KMS-11 (cell line): Measurements from ENCODE around the gene RXFP1.

ENCODE experiments used
- H2AFZ ChIP-seq: fragments of 200-600 bp; sonication (generic); 2 replicates; pipeline ENCODE4 v1.6.1; 2016; ENCODE audit warnings: antibody characterized with exemption, mixed run types, low read depth
- H3K27ac ChIP-seq: fragments of 200-600 bp; sonication (generic); 2 replicates; pipeline ENCODE4 v1.6.1; 2016; ENCODE audit warnings: mild to moderate bottlenecking, mixed run types
- H3K27me3 ChIP-seq: fragments of 200-600 bp; sonication (generic); 2 replicates; pipeline ENCODE4 v1.6.1; 2017; ENCODE audit warnings: mild to moderate bottlenecking, low read depth, mixed run types, moderate library complexity; ENCODE audit not compliant: insufficient read depth
- H3K36me3 ChIP-seq: fragments of 200-600 bp; sonication (generic); 2 replicates; pipeline ENCODE4 v1.6.1; 2017; ENCODE audit warnings: mild to moderate bottlenecking, mixed run types; ENCODE audit not compliant: insufficient read depth
- H3K4me1 ChIP-seq: fragments of 200-600 bp; sonication (generic); 2 replicates; pipeline ENCODE4 v1.6.1; 2016; ENCODE audit warnings: mild to moderate bottlenecking, low read depth, mixed run types; ENCODE audit not compliant: poor library complexity, severe bottlenecking
- H3K4me2 ChIP-seq: fragments of 200-600 bp; sonication (generic); 2 replicates; pipeline ENCODE4 v1.7.0; 2016; ENCODE audit warnings: mild to moderate bottlenecking, mixed run types
- H3K4me3 ChIP-seq: fragments of 200-600 bp; sonication (generic); IDR thresholded peaks from 2 replicates; pipeline ENCODE4 v1.6.1; 2017; ENCODE audit warnings: low read depth, low read length, mixed read lengths; ENCODE audit not compliant: insufficient read depth
- H3K79me2 ChIP-seq: fragments of 200-600 bp; sonication (generic); 2 replicates; pipeline ENCODE4 v1.6.1; 2016; ENCODE audit warnings: low read depth, mixed run types; ENCODE audit not compliant: insufficient read depth
- H3K9ac ChIP-seq: fragments of 200-600 bp; sonication (generic); 2 replicates; pipeline ENCODE4 v1.6.1; 2016; ENCODE audit warnings: mild to moderate bottlenecking, mixed run types
- H4K20me1 ChIP-seq: fragments of 200-600 bp; sonication (generic); 2 replicates; pipeline ENCODE4 v1.6.1; 2016; ENCODE audit warnings: mild to moderate bottlenecking, mixed run types; ENCODE audit not compliant: insufficient read depth
- CTCF ChIP-seq: fragments of 200-600 bp; sonication (generic); conservative IDR thresholded peaks from 2 replicates; pipeline ENCODE4 v1.6.1; 2017; ENCODE audit warnings: low read depth, mild to moderate bottlenecking, antibody characterized with exemption, low read length, moderate library complexity, mixed read lengths

The RXFP1 gene

GRCh38 chr4:158519226-158519625, 2.5 kb upstream of the RXFP1 start:
- TF ChIP-seq CTCF, result no peak
- Histone ChIP-seq H2AFZ (no peak overlapping the region), H3K27me3 (no peaks in the 10 kb centered on the region), H3K27ac (no peak overlapping the region), H3K4me3 (no peak overlapping the region), H3K9ac (no peak overlapping the region), H3K4me1 (no peaks in the 10 kb centered on the region), H4K20me1 (no peaks in the 10 kb centered on the region), H3K36me3 (no peaks in the 10 kb centered on the region), H3K4me2 (no peak overlapping the region), H3K79me2 (no peaks in the 10 kb centered on the region)

GRCh38 chr4:158523990-158524535, 2.4 kb downstream of the RXFP1 start:
- Histone ChIP-seq H3K27me3 (no peaks in the 10 kb centered on the region), H3K4me1 (no peaks in the 10 kb centered on the region), H2AFZ (no peak overlapping the region), H3K79me2 (no peaks in the 10 kb centered on the region), H3K4me3 (no peak overlapping the region), H4K20me1 (no peaks in the 10 kb centered on the region), H3K9ac (no peak overlapping the region), H3K36me3 (no peaks in the 10 kb centered on the region), H3K4me2 (no peak overlapping the region), H3K27ac (no peak overlapping the region)
- TF ChIP-seq CTCF, result no peak

GRCh38 chr4:158527516-158527915, 5.8 kb downstream of the RXFP1 start:
- H3K4me3 ChIP-seq, result no peak overlapping the region

GRCh38 chr4:158529505-158529904, 7.8 kb downstream of the RXFP1 start:
- Histone ChIP-seq H4K20me1 (no peaks in the 10 kb centered on the region), H2AFZ (no peak overlapping the region), H3K79me2 (no peaks in the 10 kb centered on the region), H3K27me3 (no peaks in the 10 kb centered on the region), H3K4me1 (no peaks in the 10 kb centered on the region), H3K36me3 (no peaks in the 10 kb centered on the region), H3K27ac (no peak overlapping the region), H3K9ac (no peak overlapping the region), H3K4me3 (no peak overlapping the region), H3K4me2 (no peak overlapping the region)
- no peak for TF ChIP-seq CTCF

More at GRCh38 chr4:158527516-158527915, 5.8 kb downstream of the RXFP1 start:
- TF ChIP-seq CTCF, result no peak
- no peaks in the 10 kb centered on the region for H4K20me1 ChIP-seq
- no peak overlapping the region for H3K27ac ChIP-seq
- H3K4me2 ChIP-seq, result no peak overlapping the region
- H2AFZ ChIP-seq, result no peak overlapping the region
- no peaks in the 10 kb centered on the region for H3K27me3 ChIP-seq
- no peaks in the 10 kb centered on the region for H3K36me3 ChIP-seq
- H3K79me2 ChIP-seq, result no peaks in the 10 kb centered on the region
- H3K4me1 ChIP-seq, result no peaks in the 10 kb centered on the region
- no peak overlapping the region for H3K9ac ChIP-seq
